Measurements from ENCODE around the gene ADCY1.

- TF ChIP-seq CTCF (IDR thresholded peaks at IDR 0.05) (no peak), POLR2A (IDR thresholded peaks at IDR 0.05) (no peak)
These were observed 18.2 kb downstream of the ADCY1 start for GRCh38 chr7:45592230-45592991.
